HS-27A (cell line): ENCODE results near the gene PNCK.
"Not testable (repeated sequence)": the region's sequence is repeated elsewhere in the genome, so short reads cannot be mapped to it uniquely, and the experiment has no call there.

ENCODE experiments used
- DNase-seq: peaks from one replicate; pipeline ENCODE4 v3.0.0-alpha.2; 2012; ENCODE audit warnings: low read depth, missing footprints

Gene PNCK

GRCh38 chrX:153685751-153686696, 12.4 kb upstream of the PNCK start:
- no peak for DNase-seq

DNA sequence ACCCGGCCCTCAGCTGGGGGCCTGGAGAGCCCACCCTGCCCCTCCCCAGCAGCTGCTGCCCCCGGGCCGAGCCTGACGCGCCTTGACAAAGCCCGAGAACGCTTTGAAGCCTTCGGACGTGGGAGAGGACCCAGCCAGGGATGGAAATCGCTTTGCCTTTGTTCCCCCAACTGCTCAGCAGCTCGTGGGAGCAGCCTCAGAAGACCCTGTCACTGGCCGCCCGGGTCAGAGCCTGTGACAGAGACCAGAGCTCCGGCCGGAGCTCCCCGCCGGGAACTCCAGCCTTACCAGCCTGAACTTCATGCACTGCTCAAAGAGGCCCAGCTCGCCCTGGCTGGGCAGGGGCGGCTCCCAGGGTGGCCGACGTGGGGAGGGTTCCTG, 11.5 kb upstream of the PNCK start:
- no peak for DNase-seq

GRCh38 chrX:153684467-153685155, 11.0 kb upstream of the PNCK start:
- DNase-seq = no peak

- DNase-seq = not testable (repeated sequence)
Measured at GRCh38 chrX:153683486-153683885, 9.9 kb upstream of the PNCK start.

- DNase-seq = no peak
Measured at GRCh38 chrX:153681175-153681574, 7.6 kb upstream of the PNCK start.

DNA sequence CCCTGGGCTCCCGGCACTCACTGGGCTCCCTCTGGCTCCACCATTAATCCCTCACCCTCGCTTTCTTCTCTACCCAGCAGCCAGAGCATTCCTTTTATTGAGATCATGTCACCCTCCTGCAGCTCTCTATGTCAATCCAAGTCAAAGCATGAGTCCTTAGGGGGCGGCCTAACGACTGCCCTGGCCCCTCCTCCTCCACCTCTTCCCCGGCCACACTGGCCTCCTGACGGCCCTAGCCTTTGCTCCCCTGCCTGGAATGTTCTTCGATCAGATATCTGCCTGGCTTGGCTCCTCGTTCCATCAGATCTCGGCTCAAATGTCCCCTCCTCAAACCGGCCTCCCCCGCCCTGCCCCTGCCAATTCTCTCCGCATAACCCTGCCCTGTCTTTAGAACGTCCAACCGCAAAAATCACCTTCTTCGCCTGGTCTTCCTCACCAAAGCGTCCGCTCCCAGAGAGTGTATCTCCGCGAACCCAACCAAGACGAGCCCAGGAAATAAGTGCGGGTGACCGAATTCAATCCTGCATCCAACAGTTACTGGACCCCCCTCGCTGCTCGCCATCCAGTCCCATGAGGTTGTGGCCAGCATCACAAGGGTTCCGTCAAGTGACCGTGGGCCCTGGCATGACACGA, 722 bp upstream of the PNCK start:
- DNase-seq = no peak

- no peak for DNase-seq
Measured at GRCh38 chrX:153672531-153673427, 834 bp downstream of the PNCK start.

DNA sequence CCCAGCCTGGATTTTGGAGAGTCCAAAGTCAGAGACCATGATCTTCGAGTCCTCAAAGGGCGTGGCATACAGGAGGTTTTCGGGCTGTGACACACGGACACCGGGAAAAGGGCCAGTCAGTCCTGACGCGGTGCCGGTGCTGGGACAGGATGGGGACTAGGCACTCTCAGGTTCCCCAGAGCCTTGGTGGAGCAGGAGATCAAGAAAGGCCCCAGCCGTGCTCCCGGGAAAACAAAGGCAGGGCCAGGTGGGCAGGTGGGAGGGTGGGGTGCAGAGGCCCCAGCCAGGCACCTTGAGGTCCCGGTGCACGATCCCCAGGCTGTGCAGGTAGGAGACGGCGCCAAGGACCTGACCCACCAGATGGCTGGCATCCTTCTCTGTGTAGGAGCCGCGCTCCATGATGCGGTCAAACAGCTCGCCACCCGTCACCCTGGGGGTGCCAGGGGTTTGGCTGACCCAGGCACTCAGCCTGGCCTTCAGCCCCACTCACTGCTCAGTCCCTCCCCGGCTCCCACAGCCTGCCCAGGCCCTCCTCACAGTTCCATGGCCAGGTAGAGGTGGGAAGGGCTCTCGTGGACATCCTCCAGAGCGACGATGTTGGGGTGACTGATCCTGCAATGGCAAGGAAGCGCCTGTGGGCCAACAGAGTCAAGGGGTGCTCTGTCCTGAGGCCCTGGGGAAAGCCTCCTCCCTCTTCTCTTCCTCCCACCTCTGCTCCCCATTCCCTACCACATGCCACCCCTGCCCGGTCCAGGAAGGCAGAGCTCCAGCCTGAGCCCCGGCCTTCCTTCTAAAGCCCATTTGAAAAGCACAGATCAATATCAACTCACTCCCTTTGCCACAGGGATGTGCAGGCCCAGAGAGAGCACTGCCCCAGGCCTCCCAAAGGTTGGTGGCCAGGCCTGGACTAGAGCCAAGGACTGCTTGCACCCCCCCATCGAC, 1.8 kb downstream of the PNCK start:
- DNase-seq = no peak

DNA sequence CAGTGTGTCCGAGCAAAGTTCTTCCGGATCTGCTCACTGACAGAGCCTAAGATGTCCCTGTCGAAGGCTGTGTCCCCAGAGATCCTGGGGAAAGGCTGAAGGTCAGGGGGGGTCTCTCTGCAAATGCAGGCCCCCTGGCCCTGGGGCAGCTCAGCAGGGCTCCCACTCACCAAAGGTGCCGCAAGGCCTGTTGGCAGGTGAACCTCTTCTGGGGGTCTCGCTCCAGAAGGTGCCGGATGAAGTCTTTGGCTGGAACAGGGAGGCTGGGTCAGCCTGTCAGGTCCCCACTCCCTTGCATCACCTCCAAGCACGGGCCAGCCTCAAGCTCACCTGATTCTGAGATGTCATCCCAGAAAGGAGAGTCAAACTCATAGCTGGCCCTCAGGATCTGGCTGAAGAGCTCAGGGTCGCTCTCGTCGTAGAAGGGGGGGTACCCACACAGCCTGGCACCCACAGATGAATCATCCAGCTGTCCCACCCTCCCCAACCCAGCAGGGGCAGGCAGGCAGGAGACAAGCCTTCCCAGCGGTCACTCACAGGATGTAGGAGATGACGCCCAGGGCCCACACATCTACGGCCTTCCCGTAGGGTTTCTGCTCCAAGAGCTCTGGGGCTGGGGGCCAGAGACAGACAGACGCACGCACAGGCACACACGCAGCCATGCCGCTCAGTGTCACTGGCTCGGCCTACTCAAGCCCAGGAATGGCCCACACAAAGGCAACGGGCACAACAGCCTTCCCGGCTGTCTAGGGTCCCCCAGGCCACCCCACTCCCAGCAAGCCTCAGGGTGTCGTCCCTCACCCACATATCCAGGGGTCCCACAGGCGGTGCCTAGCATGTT, 2.6 kb downstream of the PNCK start:
- no peak for DNase-seq

DNA sequence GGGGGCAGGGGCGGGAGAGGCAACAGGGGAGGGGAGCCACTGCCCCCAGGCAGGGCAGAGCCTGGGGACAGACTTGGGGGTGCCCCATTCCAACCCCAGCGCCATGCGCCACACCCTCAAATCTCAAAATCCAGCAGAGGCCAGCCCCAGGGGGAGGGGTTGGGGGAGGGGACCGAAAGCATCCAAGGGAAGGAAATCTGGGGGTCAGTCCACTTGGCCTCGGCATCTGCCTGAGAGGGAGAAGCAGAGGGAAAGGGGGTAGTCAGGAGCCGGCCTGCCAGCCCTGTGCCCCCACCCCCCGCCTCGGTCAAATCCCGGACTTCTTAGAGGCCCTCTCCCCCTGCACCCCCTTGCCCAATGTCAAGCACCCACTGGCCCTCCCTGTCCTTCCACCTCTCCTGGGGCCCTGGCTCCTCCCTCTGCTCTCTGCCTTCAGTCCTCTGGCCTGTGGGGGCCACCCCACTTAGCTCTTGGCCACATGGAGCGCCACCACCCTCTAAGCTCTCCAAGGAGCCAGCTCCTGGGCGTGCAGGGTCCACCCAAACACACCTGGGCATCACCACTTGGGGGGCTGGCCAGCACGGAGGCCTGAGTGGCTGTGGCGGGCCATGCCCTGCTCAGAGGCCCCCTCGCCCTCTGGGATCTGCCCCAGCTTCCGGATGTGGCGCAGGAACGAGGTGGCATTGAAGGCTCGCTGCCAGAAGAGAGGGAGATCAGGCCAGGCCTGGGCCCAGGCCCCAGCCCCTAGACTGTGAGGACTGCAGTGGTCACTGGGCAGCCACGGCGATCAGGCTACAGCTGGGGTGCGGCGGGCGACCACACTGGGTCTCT, 3.5 kb downstream of the PNCK start:
- no peak for DNase-seq

DNA sequence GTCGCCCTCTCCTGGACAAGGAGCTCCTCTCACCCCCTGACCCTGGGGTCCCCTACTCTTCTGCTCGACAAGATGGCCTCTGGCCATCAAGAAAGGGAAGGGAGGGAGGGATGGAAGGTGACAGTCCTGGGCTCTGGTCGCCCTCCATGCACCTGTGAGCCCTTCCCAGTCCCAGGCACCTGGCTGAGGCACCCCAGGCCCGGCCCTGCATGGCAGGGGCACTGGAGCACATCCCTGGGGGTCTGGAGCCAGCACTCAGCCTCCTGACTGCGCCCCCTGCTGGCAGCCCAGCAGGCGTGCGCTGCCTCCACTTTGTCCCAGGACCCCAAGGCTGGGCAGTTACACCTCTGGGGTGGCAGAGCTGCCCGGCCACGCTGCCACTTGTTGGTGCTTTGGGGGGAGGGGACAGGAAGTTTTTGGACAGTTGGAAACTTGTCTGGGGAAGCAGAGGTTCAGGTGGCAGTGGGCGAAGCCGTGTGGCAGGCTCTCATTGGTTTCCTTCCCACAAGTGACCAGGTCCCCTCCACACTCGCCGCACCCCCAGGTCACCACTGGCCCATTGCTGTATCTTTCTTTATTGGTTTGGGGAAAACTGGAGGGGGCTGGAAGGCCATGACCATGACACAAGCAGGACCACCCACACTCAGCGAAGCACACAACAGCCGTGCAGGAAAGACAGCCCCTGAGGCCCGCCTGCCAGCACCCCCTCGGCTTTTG, 4.3 kb downstream of the PNCK start:
- DNase-seq = no peak

DNA sequence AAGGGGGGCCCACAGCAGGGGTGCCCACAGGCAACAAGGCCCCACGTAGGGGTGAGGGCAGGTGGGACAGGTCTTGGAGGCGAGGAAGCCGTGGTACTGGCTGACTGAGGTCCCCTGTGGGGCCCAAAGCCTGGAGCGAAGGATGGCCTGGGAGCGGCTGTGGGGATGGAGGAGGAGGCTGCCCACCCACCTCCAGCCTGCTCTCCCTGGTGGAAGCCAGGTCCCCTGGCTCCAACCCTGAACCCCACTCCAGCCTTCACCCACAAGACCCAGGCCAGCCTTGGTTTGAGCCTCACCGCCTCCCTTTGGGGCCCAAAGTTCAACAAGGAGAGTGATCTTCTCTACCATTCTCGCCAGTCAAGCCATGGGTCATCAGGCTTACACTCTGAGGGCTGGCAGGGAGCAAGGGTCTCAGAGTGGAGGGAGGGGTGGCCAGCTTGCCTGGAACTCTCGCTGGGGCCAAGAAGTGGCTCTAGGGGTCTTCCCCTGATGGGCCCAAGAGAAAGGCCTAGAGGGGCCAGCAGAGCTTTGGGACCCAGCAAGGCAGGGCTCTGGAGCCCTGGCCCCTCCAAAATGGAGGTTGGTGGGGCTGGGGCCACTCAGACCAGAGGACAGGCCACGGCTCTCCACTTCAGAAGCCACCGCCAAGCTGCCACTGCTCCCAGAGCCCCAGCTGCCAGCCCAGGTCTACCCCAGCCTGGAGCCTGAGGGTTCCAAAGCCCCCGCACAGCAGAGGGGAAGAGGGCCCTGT, 5.0 kb downstream of the PNCK start:
- DNase-seq = no peak

DNA sequence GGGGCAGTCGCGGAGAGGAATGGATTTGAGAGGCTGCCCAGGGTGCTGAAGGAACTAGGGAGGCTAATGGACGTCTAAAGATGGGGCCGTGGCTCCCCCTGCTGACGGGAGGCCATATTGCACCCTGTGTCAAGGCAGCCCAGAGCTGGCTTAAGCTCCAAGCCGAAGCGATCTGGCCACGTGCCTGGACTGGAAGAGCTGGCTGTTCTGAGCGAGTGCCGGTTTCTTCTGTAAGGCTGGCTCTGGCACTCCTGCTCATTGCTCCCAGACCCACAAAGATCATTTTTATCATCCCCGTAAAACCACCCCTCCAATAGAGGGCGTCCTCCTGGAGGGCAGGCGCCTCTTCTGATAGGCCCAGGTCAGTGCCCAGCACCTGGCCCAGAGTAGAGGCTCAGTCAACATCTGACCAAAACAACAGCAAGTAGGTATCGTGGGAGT, 5.6 kb downstream of the PNCK start:
- no peak for DNase-seq

DNA sequence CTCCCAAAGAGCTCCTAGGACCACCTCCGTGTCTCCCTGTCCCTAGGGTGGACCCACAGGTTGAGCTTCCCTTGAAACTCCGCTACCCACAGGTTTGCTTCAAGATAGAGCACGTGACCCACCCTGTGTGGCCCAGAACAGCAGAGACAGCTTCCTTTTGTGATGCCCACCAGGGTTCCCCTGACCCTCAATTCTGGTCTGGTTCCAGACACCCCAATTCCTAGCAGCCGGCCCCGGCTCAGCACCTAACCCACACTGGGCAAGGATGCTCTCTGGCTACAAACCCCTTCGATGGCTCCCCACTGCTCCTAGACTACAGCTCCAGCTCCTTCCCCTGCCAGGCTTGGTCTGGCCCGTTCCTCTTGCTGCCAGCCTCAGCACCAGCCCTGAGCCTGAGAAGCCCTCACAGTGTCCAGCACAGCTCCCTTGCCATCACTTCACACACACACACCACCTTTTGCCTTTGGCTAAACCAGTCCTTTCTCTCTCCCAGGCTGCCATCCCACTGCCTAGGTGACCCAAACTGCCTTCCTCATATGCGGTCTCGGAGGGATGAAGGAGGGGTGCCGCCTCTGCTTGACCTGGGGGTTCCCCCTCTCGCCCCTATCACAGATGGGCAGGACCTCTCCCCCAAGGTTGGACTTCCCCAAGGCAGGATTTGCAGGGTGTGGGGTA, 6.2 kb downstream of the PNCK start:
- DNase-seq = no peak

- DNase-seq = no peak
Measured at GRCh38 chrX:153665726-153666306, 7.8 kb downstream of the PNCK start.

DNA sequence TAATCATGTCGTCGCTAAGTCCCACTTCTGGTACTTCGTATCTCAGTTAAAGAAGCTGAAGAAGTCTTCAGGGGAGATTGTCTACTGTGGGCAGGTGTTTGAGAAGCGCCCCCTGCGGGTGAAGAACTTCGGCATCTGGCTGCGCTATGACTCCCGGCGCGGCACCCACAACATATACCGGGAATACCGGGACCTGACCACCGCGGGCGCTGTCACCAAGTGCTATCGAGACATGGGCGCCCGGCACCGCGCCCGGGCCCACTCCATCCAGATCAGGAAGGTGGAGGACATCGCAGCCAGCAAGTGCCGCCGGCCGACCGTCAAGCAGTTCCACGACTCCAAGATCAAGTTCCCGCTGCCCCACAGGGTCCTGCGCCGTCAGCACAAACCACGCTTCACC, 11.3 kb downstream of the PNCK start:
- DNase-seq = no peak
